ENCODE results near the gene DKKL1. TPM values are rescaled to one million over a fixed set of nuclear protein-coding genes. Genes with fewer than 3 reads are reported as not detected.

Gene DKKL1
- total and polyA plus RNA-seq, 2 experiments from 2014 or later = 0.76 to 2.9 TPM

DNA sequence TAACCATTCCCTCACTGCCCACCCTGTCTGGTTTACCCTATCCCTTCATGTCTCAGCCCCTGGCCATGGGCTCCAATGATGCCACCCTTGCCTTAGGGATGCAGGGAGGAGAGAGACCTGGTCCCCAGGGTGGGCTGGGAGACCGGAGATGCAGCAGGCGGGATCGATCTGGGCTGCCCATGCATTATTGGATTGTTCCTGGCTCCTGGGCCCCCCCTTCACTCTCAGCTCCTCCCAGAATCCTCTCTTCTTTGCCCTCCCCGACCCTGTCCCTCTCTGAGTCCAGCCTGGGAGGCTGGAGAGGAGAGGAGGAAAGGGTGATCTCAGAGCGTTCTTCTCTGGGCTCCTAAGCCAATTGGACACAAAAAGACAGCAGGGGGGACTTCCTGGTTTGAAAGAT is 30.2 kb downstream of the DKKL1 start (continued):
- TF ChIP-seq, protein P1, sequence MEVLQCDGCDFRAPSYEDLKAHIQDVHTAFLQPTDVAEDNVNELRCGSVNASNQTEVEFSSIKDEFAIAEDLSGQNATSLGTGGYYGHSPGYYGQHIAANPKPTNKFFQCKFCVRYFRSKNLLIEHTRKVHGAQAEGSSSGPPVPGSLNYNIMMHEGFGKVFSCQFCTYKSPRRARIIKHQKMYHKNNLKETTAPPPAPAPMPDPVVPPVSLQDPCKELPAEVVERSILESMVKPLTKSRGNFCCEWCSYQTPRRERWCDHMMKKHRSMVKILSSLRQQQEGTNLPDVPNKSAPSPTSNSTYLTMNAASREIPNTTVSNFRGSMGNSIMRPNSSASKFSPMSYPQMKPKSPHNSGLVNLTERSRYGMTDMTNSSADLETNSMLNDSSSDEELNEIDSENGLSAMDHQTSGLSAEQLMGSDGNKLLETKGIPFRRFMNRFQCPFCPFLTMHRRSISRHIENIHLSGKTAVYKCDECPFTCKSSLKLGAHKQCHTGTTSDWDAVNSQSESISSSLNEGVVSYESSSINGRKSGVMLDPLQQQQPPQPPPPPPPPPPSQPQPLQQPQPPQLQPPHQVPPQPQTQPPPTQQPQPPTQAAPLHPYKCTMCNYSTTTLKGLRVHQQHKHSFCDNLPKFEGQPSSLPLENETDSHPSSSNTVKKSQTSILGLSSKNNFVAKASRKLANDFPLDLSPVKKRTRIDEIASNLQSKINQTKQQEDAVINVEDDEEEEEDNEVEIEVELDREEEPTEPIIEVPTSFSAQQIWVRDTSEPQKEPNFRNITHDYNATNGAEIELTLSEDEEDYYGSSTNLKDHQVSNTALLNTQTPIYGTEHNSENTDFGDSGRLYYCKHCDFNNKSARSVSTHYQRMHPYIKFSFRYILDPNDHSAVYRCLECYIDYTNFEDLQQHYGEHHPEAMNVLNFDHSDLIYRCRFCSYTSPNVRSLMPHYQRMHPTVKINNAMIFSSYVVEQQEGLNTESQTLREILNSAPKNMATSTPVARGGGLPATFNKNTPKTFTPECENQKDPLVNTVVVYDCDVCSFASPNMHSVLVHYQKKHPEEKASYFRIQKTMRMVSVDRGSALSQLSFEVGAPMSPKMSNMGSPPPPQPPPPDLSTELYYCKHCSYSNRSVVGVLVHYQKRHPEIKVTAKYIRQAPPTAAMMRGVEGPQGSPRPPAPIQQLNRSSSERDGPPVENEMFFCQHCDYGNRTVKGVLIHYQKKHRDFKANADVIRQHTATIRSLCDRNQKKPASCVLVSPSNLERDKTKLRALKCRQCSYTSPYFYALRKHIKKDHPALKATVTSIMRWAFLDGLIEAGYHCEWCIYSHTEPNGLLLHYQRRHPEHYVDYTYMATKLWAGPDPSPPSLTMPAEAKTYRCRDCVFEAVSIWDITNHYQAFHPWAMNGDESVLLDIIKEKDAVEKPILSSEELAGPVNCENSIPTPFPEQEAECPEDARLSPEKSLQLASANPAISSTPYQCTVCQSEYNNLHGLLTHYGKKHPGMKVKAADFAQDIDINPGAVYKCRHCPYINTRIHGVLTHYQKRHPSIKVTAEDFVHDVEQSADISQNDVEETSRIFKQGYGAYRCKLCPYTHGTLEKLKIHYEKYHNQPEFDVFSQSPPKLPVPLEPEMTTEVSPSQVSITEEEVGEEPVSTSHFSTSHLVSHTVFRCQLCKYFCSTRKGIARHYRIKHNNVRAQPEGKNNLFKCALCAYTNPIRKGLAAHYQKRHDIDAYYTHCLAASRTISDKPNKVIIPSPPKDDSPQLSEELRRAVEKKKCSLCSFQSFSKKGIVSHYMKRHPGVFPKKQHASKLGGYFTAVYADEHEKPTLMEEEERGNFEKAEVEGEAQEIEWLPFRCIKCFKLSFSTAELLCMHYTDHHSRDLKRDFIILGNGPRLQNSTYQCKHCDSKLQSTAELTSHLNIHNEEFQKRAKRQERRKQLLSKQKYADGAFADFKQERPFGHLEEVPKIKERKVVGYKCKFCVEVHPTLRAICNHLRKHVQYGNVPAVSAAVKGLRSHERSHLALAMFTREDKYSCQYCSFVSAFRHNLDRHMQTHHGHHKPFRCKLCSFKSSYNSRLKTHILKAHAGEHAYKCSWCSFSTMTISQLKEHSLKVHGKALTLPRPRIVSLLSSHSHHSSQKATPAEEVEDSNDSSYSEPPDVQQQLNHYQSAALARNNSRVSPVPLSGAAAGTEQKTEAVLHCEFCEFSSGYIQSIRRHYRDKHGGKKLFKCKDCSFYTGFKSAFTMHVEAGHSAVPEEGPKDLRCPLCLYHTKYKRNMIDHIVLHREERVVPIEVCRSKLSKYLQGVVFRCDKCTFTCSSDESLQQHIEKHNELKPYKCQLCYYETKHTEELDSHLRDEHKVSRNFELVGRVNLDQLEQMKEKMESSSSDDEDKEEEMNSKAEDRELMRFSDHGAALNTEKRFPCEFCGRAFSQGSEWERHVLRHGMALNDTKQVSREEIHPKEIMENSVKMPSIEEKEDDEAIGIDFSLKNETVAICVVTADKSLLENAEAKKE (CRISPR knock-in tag; IDR thresholded peaks at IDR 0.05) = no peak
- no peak for TF ChIP-seq JUNB (IDR thresholded peaks at IDR 0.05; ENCODE audit: unreplicated experiment)
- no peak for TF ChIP-seq CREB1 (CRISPR knock-in tag; IDR thresholded peaks at IDR 0.05; ENCODE audit: low read depth)

DNA sequence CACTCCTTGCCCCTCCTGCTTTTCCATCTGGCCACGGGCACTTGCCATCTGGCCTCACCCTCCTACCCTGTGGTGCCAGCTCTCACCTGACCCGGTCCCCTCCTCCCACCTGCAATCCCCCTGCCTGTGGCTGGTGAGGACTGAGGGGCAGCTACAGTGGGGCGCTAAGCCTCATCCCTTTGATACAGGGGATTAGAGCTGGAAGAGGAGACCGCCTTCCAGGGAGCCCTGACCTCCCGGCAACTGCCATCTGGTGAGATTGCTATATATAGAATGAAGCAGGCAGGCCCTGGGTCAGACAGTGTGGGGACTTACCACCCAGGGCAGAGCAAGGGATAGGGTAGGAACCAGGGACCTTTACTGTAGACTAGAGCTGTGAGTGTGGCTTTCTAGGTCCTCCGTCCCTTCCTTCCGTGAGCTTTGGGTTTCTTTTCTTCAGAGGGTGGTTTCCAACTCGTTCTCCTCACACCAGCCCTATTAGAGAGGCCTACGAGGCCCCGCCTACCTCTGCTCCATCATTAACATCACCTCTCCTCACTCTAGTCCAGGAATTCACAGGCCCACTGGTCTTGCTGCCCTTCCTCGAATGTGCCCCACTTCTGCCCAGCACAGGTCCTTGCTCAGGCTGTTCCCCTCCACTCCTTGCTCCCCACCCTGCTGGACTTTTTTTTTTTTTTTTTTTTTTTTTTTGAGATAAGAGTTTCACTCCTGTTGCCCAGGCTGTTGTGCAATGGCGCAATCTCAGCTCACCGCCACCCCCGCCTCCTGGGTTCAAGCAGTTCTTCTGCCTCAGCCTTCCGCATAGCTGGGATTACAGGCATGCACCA is 32.1 kb downstream of the DKKL1 start:
- H3K4me3 ChIP-seq = no peak overlapping the region
- Mint-ChIP-seq H3K36me3 (ENCODE audit: low read depth) (no peaks in the 10 kb centered on the region), H3K9me3 (no peaks in the 10 kb centered on the region), H3K27me3 (ENCODE audit: insufficient read depth, low read depth, poor library complexity) (peaks cover 28% of the 10 kb centered on the region), H3K27ac (no peak overlapping the region), H3K4me1 (peaks cover 26% of the 10 kb centered on the region), H3K4me3 (no peak overlapping the region)
- no peaks in the 10 kb centered on the region for H3K79me2 ChIP-seq (replicated peaks; ENCODE audit: insufficient read depth)
- no peaks in the 10 kb centered on the region for H4K20me1 ChIP-seq (replicated peaks; ENCODE audit: insufficient read depth)
- H3K4me1 ChIP-seq (ENCODE audit: insufficient read depth) = no peaks in the 10 kb centered on the region; the same call in 1 of the 2 replicates
- no peak overlapping the region for H3K27ac ChIP-seq (ENCODE audit: low read depth)
- no peaks in the 10 kb centered on the region for H3F3A ChIP-seq (replicated peaks; ENCODE audit: low read depth)
- DNase-seq (ENCODE audit: low spot score) = no peak
- H3K4me2 ChIP-seq = no peak overlapping the region
- no peaks in the 10 kb centered on the region for H3K36me3 ChIP-seq (ENCODE audit: insufficient read depth)
- H3K27me3 ChIP-seq (ENCODE audit: insufficient read depth) = no peaks in the 10 kb centered on the region
- ATAC-seq = no peak; the same call in 2 of the 3 replicates
- no peak overlapping the region for H2AFZ ChIP-seq
- no peaks in the 10 kb centered on the region for H3K9me2 ChIP-seq (ENCODE audit: insufficient read depth)
- TF ChIP-seq ZNF331 (CRISPR knock-in tag; IDR thresholded peaks at IDR 0.05; ENCODE audit: low read depth) (no peak), NANOG (IDR thresholded peaks at IDR 0.05; ENCODE audit: borderline replicate concordance) (no peak), POLR2AphosphoS5 (IDR thresholded peaks at IDR 0.05; ENCODE audit: low read depth) (no peak), CREB1 (CRISPR knock-in tag; IDR thresholded peaks at IDR 0.05; ENCODE audit: low read depth) (no peak)
- TF ChIP-seq, protein P2, sequence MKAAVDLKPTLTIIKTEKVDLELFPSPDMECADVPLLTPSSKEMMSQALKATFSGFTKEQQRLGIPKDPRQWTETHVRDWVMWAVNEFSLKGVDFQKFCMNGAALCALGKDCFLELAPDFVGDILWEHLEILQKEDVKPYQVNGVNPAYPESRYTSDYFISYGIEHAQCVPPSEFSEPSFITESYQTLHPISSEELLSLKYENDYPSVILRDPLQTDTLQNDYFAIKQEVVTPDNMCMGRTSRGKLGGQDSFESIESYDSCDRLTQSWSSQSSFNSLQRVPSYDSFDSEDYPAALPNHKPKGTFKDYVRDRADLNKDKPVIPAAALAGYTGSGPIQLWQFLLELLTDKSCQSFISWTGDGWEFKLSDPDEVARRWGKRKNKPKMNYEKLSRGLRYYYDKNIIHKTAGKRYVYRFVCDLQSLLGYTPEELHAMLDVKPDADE (IDR thresholded peaks at IDR 0.05) = no peak
- TF ChIP-seq, protein P1 (CRISPR knock-in tag; IDR thresholded peaks at IDR 0.05) = no peak

All from GM23338 (cell line).